Colon (tissue), 2 donors: ENCODE data around the gene AGXT2.
"Not testable (repeated sequence)": the region's sequence is repeated elsewhere in the genome, so short reads cannot be mapped to it uniquely, and the experiment has no call there.

Experiments used
- FAIRE-seq: peaks from 2 replicates; lab custom pipeline; 2012; peaks lifted over from hg19 to GRCh38; lab: Jason Lieb, UNC
- donor health status: control.
- donor health status: control.

AGXT2 gene

GRCh38 chr5:35050541-35051126 lies 2.9 kb upstream of the AGXT2 start:
- FAIRE-seq = no peak

- no peak for FAIRE-seq
These were observed 1.2 kb upstream of the AGXT2 start for GRCh38 chr5:35048910-35049309.

- FAIRE-seq = no peak
These were observed 975 bp downstream of the AGXT2 start for GRCh38 chr5:35046774-35047173.

GRCh38 chr5:35045280-35045679 lies 2.5 kb downstream of the AGXT2 start:
- FAIRE-seq = no peak

GRCh38 chr5:35044649-35045048 lies 3.1 kb downstream of the AGXT2 start:
- no peak for FAIRE-seq

- FAIRE-seq = no peak
These were observed 5.0 kb downstream of the AGXT2 start for GRCh38 chr5:35042781-35043180.

- no peak for FAIRE-seq
These were observed 6.5 kb downstream of the AGXT2 start for GRCh38 chr5:35041261-35041660.

GRCh38 chr5:35038891-35039290 lies 8.9 kb downstream of the AGXT2 start:
- no peak for FAIRE-seq

- no peak for FAIRE-seq
These were observed 11.2 kb downstream of the AGXT2 start for GRCh38 chr5:35036536-35036935.

- not testable (repeated sequence) for FAIRE-seq
These were observed 11.8 kb downstream of the AGXT2 start for GRCh38 chr5:35035929-35036328.

- FAIRE-seq = no peak
These were observed 12.5 kb downstream of the AGXT2 start for GRCh38 chr5:35035271-35035670.

GRCh38 chr5:35032356-35032755 lies 15.4 kb downstream of the AGXT2 start:
- no peak for FAIRE-seq

GRCh38 chr5:35031276-35031675 lies 16.5 kb downstream of the AGXT2 start:
- no peak for FAIRE-seq

- FAIRE-seq = no peak
These were observed 17.2 kb downstream of the AGXT2 start for GRCh38 chr5:35030426-35031100.

- FAIRE-seq = no peak
These were observed 18.4 kb downstream of the AGXT2 start for GRCh38 chr5:35029333-35029732.

- FAIRE-seq = no peak
These were observed 20.8 kb downstream of the AGXT2 start for GRCh38 chr5:35026941-35027340.

- FAIRE-seq = no peak
These were observed 21.4 kb downstream of the AGXT2 start for GRCh38 chr5:35026280-35026840.

- FAIRE-seq = no peak
These were observed 22.7 kb downstream of the AGXT2 start for GRCh38 chr5:35024911-35025510.

- no peak for FAIRE-seq
These were observed 24.2 kb downstream of the AGXT2 start for GRCh38 chr5:35023391-35024178.

- FAIRE-seq = no peak
These were observed 31.3 kb downstream of the AGXT2 start for GRCh38 chr5:35016174-35017051.

GRCh38 chr5:35015063-35015462 lies 32.7 kb downstream of the AGXT2 start:
- no peak for FAIRE-seq

- no peak for FAIRE-seq
These were observed 35.0 kb downstream of the AGXT2 start for GRCh38 chr5:35012796-35013195.
